Measurements from ENCODE around the gene TIMM23B.
A peak's percentile ranks its signal among the peaks of the same experiment; 100 is the strongest.
"Not testable (repeated sequence)": the region's sequence is repeated elsewhere in the genome, so short reads cannot be mapped to it uniquely, and the experiment has no call there.

TIMM23B gene

GRCh38 chr10:49941447-49942338 is at the start of gene TIMM23B, which contains the start of gene PARG:
TIMM23B (plus strand) TSS chr10:49942053; CDS start chr10:49942195, 142 bp downstream.
PARG (minus strand) TSS chr10:49942027; CDS start chr10:49941725, 302 bp downstream.
- DNase-seq (ENCODE audit: low spot score), result peak; percentile 79

- not testable (repeated sequence) for DNase-seq (ENCODE audit: low spot score)
These were observed 41.9 kb upstream of the TIMM23B start for GRCh38 chr10:49899999-49900398.

GRCh38 chr10:49900406-49900805 is 41.4 kb upstream of the TIMM23B start:
- DNase-seq (ENCODE audit: low spot score), result not testable (repeated sequence)

- not testable (repeated sequence) for DNase-seq (ENCODE audit: low spot score)
These were observed 38.0 kb upstream of the TIMM23B start for GRCh38 chr10:49903829-49904228.

GRCh38 chr10:49908290-49909080 is 33.4 kb upstream of the TIMM23B start:
- DNase-seq (ENCODE audit: low spot score), result not testable (repeated sequence)

GRCh38 chr10:49910295-49910694 is 31.6 kb upstream of the TIMM23B start:
- DNase-seq (ENCODE audit: low spot score), result not testable (repeated sequence)

- DNase-seq (ENCODE audit: low spot score), result not testable (repeated sequence)
These were observed 25.4 kb upstream of the TIMM23B start for GRCh38 chr10:49916451-49916850.

GRCh38 chr10:49917927-49918326 is 23.9 kb upstream of the TIMM23B start:
- DNase-seq (ENCODE audit: low spot score), result not testable (repeated sequence)

- DNase-seq (ENCODE audit: low spot score), result not testable (repeated sequence)
These were observed 19.8 kb upstream of the TIMM23B start for GRCh38 chr10:49922041-49922440.

GRCh38 chr10:49923572-49923971 is 18.3 kb upstream of the TIMM23B start:
- not testable (repeated sequence) for DNase-seq (ENCODE audit: low spot score)

GRCh38 chr10:49931276-49931675 is 10.6 kb upstream of the TIMM23B start:
- not testable (repeated sequence) for DNase-seq (ENCODE audit: low spot score)

- DNase-seq (ENCODE audit: low spot score), result not testable (repeated sequence)
These were observed 9.7 kb upstream of the TIMM23B start for GRCh38 chr10:49931959-49932728.

GRCh38 chr10:49942339-49942705 is 469 bp downstream of the TIMM23B start:
- DNase-seq (ENCODE audit: low spot score), result peak; percentile 49

GRCh38 chr10:49943607-49944006 is 1.8 kb downstream of the TIMM23B start:
- not testable (repeated sequence) for DNase-seq (ENCODE audit: low spot score)

- not testable (repeated sequence) for DNase-seq (ENCODE audit: low spot score)
These were observed 6.3 kb downstream of the TIMM23B start for GRCh38 chr10:49948142-49948541.

- not testable (repeated sequence) for DNase-seq (ENCODE audit: low spot score)
These were observed 6.9 kb downstream of the TIMM23B start for GRCh38 chr10:49948737-49949136.

- not testable (repeated sequence) for DNase-seq (ENCODE audit: low spot score)
These were observed 10.2 kb downstream of the TIMM23B start for GRCh38 chr10:49952006-49952405.

- peak; percentile 68 for DNase-seq (ENCODE audit: low spot score)
These were observed 11.3 kb downstream of the TIMM23B start for GRCh38 chr10:49953122-49953521.

- DNase-seq (ENCODE audit: low spot score), result not testable (repeated sequence)
These were observed 28.5 kb downstream of the TIMM23B start for GRCh38 chr10:49970331-49970857.

- not testable (repeated sequence) for DNase-seq (ENCODE audit: low spot score)
These were observed 29.6 kb downstream of the TIMM23B start for GRCh38 chr10:49971466-49971865.

- not testable (repeated sequence) for DNase-seq (ENCODE audit: low spot score)
These were observed 30.2 kb downstream of the TIMM23B start for GRCh38 chr10:49972094-49972493.

Measured in hematopoietic multipotent progenitor cell treated with erythropoietin and hydrocortisone succinate and interleukin-3 and kit ligand, for 17 days (in vitro differentiated cells).